ENCODE measurements around the gene THAP4.

THAP4 gene

DNA sequence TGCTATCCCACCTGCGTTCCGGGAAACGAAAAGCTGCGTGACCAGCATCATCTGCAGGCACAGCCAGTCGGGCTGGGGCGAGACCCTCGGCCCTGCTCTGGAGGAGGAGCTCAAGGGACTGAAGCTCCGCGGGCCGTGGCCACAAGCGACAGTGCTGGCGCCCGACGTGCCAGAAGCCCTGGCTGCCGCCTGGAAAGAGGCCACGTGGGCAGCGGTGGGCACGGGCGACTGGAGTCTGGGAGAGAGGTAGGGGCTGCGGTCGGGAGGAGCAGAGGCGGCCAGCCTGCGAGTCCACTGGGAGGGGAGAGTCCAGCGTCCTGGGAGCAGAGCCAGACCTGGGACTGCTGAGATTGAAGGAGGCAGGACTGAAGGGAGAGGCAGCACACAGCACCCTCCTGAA lies 40.4 kb upstream of the THAP4 start:
- TF ChIP-seq, protein P1, sequence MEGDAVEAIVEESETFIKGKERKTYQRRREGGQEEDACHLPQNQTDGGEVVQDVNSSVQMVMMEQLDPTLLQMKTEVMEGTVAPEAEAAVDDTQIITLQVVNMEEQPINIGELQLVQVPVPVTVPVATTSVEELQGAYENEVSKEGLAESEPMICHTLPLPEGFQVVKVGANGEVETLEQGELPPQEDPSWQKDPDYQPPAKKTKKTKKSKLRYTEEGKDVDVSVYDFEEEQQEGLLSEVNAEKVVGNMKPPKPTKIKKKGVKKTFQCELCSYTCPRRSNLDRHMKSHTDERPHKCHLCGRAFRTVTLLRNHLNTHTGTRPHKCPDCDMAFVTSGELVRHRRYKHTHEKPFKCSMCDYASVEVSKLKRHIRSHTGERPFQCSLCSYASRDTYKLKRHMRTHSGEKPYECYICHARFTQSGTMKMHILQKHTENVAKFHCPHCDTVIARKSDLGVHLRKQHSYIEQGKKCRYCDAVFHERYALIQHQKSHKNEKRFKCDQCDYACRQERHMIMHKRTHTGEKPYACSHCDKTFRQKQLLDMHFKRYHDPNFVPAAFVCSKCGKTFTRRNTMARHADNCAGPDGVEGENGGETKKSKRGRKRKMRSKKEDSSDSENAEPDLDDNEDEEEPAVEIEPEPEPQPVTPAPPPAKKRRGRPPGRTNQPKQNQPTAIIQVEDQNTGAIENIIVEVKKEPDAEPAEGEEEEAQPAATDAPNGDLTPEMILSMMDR (IDR thresholded peaks at IDR 0.05) = no peak

DNA sequence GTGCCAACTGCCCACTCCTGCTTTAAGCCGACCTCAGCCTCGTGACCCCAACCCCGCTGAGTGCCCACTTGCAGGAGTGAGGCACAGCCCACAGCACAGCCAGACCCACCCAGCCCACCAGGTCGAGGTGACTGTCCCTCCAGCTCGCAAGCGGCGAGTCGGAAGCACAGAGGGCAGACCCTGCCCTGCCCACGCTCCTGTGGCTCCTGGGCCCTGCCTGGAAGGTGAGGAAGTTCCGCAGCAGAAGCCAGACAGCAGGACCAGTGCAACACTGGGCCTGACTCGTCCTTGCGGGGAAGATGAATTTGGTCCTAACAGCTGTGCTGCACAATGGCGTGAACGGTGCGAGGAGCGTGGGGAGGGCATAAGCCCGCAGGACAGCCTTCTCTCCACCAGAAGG lies 39.7 kb upstream of the THAP4 start:
- TF ChIP-seq, protein P1 (IDR thresholded peaks at IDR 0.05) = no peak

DNA sequence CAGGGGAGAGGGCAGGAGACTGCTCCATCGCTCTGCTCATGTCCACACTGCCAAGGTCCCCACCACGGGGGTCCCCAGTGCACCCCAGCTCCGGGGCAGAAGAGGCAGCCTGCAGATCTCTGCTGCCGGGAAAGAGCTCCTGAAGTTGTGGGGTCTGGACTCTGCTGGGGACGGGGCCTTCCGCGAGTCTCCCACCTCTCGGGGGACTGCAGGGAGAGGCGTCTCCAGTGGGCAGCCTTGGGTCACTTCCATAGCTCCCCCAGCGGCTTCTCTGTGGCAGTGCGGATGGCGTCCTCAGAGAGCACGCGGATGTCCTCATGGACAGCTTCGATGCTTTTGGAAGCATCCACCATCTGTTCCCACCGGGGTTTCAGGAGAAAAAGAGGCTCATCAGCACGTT lies 38.9 kb upstream of the THAP4 start:
- TF ChIP-seq, protein P1 (IDR thresholded peaks at IDR 0.05) = no peak

DNA sequence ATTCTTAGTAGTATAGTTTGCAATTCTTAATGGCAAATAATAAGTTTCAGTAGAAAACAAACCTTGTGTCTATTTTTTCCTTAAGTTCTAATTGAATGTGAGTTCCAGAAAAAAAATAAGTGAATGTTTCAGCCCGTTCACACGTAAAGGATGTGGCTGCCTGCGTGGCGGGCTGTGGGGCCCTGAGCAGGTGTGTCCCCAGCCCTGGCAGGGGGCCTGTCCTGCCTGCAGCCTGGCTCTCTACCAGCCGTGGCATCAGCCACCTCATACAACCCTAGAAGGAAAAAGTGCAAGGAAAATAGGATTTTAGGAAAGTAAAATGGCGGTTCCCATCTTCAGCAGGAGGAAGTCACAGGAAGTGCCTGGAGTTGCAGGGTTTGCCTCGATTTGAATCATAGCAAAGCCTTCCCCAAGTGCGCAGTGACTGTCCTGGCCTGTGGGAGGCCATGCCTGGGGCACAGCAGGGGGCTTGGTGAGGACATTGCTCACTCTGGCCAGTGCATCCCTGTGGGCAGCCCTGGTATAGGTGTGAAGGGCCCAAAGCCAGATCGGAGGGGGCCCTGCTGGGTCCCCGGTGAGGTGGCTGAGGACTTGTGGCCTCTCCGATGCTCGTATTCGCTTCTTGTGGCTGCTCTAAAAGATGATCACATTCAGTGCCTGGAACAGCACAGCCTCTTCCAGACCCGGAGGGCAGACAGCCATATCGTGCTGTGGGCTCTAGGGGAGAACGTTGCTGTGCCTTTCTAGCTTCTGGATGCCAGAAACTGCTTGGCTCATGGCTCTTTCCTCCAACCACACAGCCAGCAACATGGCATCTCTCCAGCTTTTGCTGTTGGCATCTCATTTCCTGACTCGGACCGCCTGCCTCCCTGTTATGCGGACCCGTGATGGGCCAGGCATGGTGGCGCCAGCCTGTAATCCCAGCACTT lies 37.1 kb upstream of the THAP4 start:
- TF ChIP-seq, protein P1 (IDR thresholded peaks at IDR 0.05) = no peak

DNA sequence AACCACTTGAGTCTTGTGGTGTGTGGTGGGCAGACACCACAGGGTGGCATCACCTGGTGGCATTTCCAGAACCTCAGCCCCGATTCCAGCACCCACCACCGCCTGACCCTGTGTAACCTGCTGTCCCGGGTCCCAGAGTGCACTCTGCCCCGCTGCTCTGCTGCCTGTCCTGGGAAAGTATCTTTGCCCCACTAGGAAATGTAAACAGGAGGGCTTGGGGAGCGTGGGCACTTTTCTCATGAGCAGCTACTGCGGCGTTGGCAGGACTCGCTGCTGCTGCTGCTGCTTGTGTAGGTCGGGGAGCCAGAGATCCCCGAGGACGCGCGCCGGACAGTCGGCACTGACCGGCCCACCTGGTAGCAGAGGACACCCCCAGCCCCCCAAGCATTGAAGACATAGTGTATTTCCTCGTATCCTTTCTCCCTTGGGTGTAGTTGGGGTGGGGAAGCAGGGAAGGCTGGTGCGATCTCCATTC lies 36.3 kb upstream of the THAP4 start:
- TF ChIP-seq, protein P1 (IDR thresholded peaks at IDR 0.05) = no peak

DNA sequence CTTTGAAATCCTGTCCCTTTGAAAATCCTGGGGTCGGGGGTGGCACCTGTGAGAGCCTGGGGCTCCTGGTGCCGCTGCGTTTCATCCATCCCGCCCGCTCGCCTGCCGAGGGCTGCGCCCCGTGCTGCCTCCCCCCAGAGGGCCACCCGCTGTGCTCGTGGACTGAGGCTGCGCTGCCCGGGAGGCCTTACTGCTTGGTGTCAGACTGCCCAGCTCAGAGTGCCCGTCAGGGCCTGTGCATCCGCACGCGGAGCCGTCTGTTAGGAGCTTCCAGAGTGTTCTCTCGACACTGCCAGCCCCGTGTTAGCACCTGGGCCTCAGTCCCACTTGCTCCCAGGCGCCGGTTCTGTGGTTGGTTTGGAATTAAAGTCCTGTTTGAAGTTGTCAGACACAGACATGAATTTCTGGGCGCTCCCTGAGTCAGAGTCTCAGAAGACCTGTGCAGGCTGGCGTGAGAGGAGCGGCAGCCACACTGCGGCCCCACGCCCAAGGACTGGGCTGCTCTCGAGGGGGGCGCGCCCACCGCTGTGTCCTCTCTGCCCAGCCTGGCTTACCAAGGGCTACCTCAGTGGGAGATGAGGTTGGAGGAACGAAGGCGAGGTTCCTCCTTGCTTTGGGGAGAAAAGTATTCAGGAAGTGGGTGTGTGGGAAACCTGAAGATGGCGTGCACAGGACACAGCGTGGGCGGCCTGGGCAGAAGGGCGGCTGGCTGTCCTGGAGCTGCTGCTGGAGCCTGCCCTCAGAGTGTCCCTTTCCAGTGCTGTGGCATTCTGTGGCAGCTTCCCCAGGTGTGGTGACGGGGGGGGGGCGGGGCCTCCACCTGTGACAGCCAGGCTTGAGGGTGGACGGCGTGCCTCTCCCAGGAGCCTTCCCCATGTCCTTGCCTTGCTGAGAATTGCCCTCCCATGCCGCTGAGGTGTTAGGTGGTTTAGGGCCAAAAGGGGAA lies 35.6 kb upstream of the THAP4 start:
- TF ChIP-seq, protein P1 (IDR thresholded peaks at IDR 0.05) = no peak

DNA sequence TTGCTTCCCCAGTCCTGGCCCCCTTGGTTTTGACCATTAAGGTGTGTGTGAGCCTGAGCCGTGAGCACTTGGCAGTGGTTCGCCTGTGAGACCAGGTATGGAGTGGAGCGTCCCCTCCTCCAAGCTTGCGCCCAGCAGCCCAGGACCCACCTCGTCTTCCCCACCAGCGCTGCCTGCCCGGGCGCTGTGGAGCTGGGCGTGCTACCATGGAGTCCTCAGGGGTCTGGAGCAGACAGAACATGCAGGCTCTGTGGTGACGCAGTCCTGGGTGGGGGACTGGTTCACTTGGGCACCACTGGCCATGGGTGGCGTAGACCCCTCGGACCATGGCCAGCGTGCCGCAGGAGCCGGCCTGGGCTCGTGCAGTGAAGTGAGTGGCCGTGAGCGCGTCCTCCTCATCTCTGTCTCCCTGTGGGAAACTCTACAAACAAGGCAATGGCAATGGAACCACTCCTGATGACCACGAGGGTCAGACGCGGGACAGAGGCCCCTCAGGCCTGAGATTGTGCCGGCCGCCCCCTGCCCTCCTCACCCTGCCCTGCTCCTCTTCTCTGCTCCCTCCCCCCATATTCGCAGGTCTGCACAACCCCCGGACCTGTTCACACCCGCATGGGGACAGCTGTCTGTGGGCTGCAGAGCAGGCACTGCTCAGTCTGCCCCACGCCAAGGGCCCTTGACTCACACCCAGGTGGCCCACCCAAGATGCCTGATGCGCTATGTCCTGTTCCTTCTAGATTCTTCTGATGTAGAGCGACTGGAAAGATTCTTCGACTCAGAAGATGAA lies 34.7 kb upstream of the THAP4 start:
- TF ChIP-seq, protein P1 (IDR thresholded peaks at IDR 0.05) = no peak

All from LNCAP (cell line).